CD14-positive monocyte (primary cell): ENCODE results near the gene PVR. TPM values are rescaled to one million over a fixed set of nuclear protein-coding genes. Genes with fewer than 3 reads are reported as not detected.

Experiments
- DNase-seq, 3 donors: peaks; one replicate each; pipeline ENCODE4 v3.0.0-alpha.2; 2011 to 2022
- H2AFZ ChIP-seq: 2 replicates; pipeline ENCODE4 v1.6.0; 2012; ENCODE audit warnings: mild to moderate bottlenecking, low read depth, low read length, inconsistent platforms; ENCODE audit not compliant: insufficient read depth, poor library complexity, severe bottlenecking
- H3K27ac ChIP-seq, 2 donors: 1 replicate in 1 of 2; 2 replicates in 1 of 2; pipeline ENCODE4 v1.5.1; 2012 to 2013; ENCODE audit warnings: low read length in 2 of 2, control low read depth in 1 of 2, inconsistent platforms in 1 of 2, low read depth in 1 of 2, mild to moderate bottlenecking in 1 of 2
- H3K27me3 ChIP-seq, 2 donors: one replicate each; pipeline versions ENCODE4 v1.6.0 to v1.6.1; 2011 to 2013; ENCODE audit warnings: low read length in 2 of 2; ENCODE audit not compliant: control insufficient read depth in 2 of 2, insufficient read depth in 2 of 2
- H3K36me3 ChIP-seq, 2 donors: replicated peaks in 1 of 2; 1 replicate in 1 of 2; 2 replicates in 1 of 2; pipeline versions ENCODE4 v1.5.1 to v1.6.1; 2012 to 2013; ENCODE audit warnings: low read length in 2 of 2, control low read depth in 1 of 2, inconsistent platforms in 1 of 2, mild to moderate bottlenecking in 1 of 2; ENCODE audit not compliant: insufficient read depth in 2 of 2, control insufficient read depth in 1 of 2
- H3K4me1 ChIP-seq, 2 donors: 1 replicate in 1 of 2; 2 replicates in 1 of 2; pipeline versions ENCODE4 v1.5.1 to v1.6.1; 2012 to 2013; ENCODE audit warnings: low read length in 2 of 2, control low read depth in 1 of 2, inconsistent platforms in 1 of 2, mild to moderate bottlenecking in 1 of 2, moderate library complexity in 1 of 2; ENCODE audit not compliant: insufficient read depth in 2 of 2, control insufficient read depth in 1 of 2
- H3K4me2 ChIP-seq: replicated peaks from 2 replicates; pipeline ENCODE3; 2012; ENCODE audit warnings: low read length, moderate library complexity, mild to moderate bottlenecking; ENCODE audit not compliant: poor library complexity, severe bottlenecking; ENCODE audit errors: extremely low read depth
- H3K4me3 ChIP-seq, 3 experiments: fragments of 200-600 bp in 1 of 3; sonication (generic) in 1 of 3; replicated peaks in 1 of 3; 1 replicate in 2 of 3; 2 replicates in 1 of 3; pipeline ENCODE4 v1.5.1; 2011 to 2013; ENCODE audit warnings: low read length in 3 of 3, mild to moderate bottlenecking in 3 of 3, control low read depth in 2 of 3, low read depth in 2 of 3, inconsistent platforms in 1 of 3, moderate library complexity in 1 of 3
- H3K79me2 ChIP-seq: 2 replicates; pipeline ENCODE4 v1.6.0; 2012; ENCODE audit warnings: mild to moderate bottlenecking, control low read depth, inconsistent platforms, low read length, moderate library complexity; ENCODE audit not compliant: insufficient read depth
- H3K9ac ChIP-seq: 2 replicates; pipeline ENCODE4 v1.6.0; 2017; ENCODE audit warnings: low read length, mild to moderate bottlenecking; ENCODE audit not compliant: insufficient read depth, poor library complexity, severe bottlenecking
- H3K9me3 ChIP-seq, 2 donors: replicated peaks in 1 of 2; 1 replicate in 1 of 2; 2 replicates in 1 of 2; pipeline versions ENCODE4 v1.5.1 to v1.6.1; 2012 to 2013; ENCODE audit warnings: low read length in 2 of 2, control low read depth in 1 of 2; ENCODE audit not compliant: control insufficient read depth in 1 of 2, insufficient read depth in 1 of 2
- H4K20me1 ChIP-seq: 2 replicates; pipeline ENCODE4 v1.6.0; 2012; ENCODE audit warnings: mild to moderate bottlenecking, low read length, control low read depth, moderate library complexity; ENCODE audit not compliant: insufficient read depth
- H3K27ac Mint-ChIP-seq, 7 donors: one replicate each; pipeline ENCODE4 v1.8.0; 2020; ENCODE audit warnings: mild to moderate bottlenecking in 7 of 7, mixed read lengths in 7 of 7, moderate library complexity in 6 of 7, inconsistent platforms in 2 of 7
- H3K27me3 Mint-ChIP-seq, 3 donors: one replicate each; pipeline ENCODE4 v1.8.0; 2021 to 2022; ENCODE audit warnings: low read depth in 3 of 3, mild to moderate bottlenecking in 3 of 3, mixed read lengths in 3 of 3, moderate library complexity in 3 of 3, inconsistent platforms in 1 of 3
- H3K36me3 Mint-ChIP-seq, 2 donors: one replicate each; pipeline ENCODE4 v1.8.0; 2020; ENCODE audit warnings: mixed read lengths in 2 of 2, inconsistent platforms in 1 of 2, mild to moderate bottlenecking in 1 of 2
- H3K4me1 Mint-ChIP-seq: one replicate; pipeline ENCODE4 v1.8.0; 2020; ENCODE audit warnings: mild to moderate bottlenecking, mixed read lengths
- H3K4me3 Mint-ChIP-seq, 2 donors: one replicate each; pipeline ENCODE4 v1.8.0; 2020; ENCODE audit warnings: mild to moderate bottlenecking in 2 of 2, mixed read lengths in 2 of 2, moderate library complexity in 1 of 2
- H3K9me3 Mint-ChIP-seq, 7 donors: one replicate each; pipeline ENCODE4 v1.8.0; 2020 to 2022; ENCODE audit warnings: mixed read lengths in 7 of 7, mild to moderate bottlenecking in 6 of 7, moderate library complexity in 6 of 7, inconsistent platforms in 2 of 7
- WGBS: methylation state at CpG from one replicate; pipeline ENCODE4 v1.1.5; 2013; ENCODE audit warnings: missing lambda C conversion rate; ENCODE audit not compliant: insufficient coverage; 5-methylcytosine and 5-hydroxymethylcytosine counted together
- intact Hi-C, 2 donors: fragments of 100-400 bp; cut with micrococcal nuclease; formaldehyde crosslinking; loops; one replicate each; pipeline versions ENCODE4 v1.15.0 to v1.15.1; 2023
- polyA plus RNA-seq, 3 donors: library from polyadenylated mRNA; depleted of rRNA in 1 of 3; unstranded in 2 of 3; stranded (reverse) in 1 of 3; fragments of 300-500 nt in 2 of 3; fragments of >200 nt in 1 of 3; fragmentation: Illumina TruSeq in 2 of 3; gene quantifications; 1 replicate in 2 of 3; 2 replicates in 1 of 3; pipeline ENCODE4 v1.2.3, GENCODE V29; 2012 to 2021
- TF ChIP-seq, protein P1 (sequence below): fragments of 200-600 bp; IDR thresholded peaks from one replicate; pipeline ENCODE4 v1.8.0; 2022; ENCODE audit warnings: antibody characterized with exemption, mild to moderate bottlenecking

The PVR gene
- polyA plus RNA-seq, 3 donors = 10.1 to 20.2 (median 12.9) TPM

DNA sequence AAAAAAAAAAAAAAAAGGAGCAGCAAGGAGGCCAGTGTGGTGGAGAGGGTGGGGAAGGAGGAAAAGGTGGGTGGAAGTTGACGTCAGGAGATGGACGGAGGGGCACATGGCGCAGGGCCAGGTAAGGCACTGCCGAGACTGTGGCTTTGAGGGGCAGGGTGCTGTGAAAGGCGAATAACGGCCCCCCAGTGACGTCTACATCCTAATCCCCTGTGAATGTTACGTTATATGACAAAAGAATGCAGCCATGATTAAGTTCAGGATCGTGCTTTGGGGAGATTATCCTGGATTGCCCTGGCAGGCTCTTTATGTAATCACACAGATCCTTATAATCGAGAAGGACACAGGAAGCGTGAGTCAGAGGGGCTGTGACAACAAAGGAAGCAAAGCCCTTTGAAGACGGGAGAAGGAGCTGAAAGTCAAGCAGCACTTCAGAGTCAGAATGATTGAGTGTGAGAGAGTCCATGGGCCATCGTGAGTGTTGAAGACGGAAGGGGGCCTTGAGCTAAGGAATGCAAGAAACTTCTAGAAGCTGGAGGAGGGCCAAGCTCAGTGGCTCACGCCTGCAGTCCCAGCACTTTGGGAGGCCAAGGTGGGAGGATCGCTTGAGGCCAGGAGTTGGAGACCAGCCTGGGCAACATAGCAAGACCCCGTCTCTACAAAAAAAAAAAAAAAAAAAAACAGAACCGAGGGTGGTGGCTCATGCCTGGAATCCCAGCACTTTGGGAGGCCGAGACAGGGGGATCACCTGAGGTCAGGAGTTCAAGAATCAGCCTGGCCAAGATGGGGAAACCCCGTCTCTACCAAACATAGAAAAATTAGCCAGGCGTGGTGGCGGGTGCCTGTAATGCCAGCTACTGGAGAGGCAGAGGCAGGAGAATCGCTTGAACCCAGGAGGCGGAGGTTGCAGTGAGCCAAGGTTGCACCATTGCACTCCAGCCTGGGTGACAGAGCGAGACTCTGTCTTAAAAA lies 41.5 kb downstream of the PVR start:
- Histone ChIP-seq H3K27ac (peak overlapping the region; percentile 80 to 90), H3K79me2 (no peaks in the 10 kb centered on the region), H3K27me3 (no peaks in the 10 kb centered on the region), H3K9ac (no peak overlapping the region), H3K4me2 (peak overlapping the region; percentile 54), H3K36me3 (no peaks in the 10 kb centered on the region), H3K4me1 (peaks cover 78 to 81% of the 10 kb centered on the region in 2 donors), H3K4me3 (peak overlapping the region in 1 of 3 experiments; percentile 47), H4K20me1 (no peaks in the 10 kb centered on the region), H2AFZ (no peak overlapping the region), H3K9me3 (no peaks in the 10 kb centered on the region)
- intact Hi-C loops = loop anchor here (5.0 to 10.0 kb wide), 4 partner anchors 37 to 160 kb away; partner anchors contain the start of gene NECTIN2 (in 1 of the 2)
- Mint-ChIP-seq H3K4me3 (peak overlapping the region; percentile 28 to 78), H3K27me3 (peaks cover 2 to 5% (median 2%) of the 10 kb centered on the region in 3 donors), H3K4me1 (peaks cover 76% of the 10 kb centered on the region), H3K27ac (peak overlapping the region; percentile 87 to 98 (median 96)), H3K36me3 (peaks cover 3 to 8% of the 10 kb centered on the region in 2 donors), H3K9me3 (peaks cover 0 to 5% (median 0%) of the 10 kb centered on the region in 7 donors)
- peak; percentile 70 to 88 (median 84) for DNase-seq
- WGBS = 28% methylated on average over 10 of the region's 25 CpGs
- TF ChIP-seq, protein P1, sequence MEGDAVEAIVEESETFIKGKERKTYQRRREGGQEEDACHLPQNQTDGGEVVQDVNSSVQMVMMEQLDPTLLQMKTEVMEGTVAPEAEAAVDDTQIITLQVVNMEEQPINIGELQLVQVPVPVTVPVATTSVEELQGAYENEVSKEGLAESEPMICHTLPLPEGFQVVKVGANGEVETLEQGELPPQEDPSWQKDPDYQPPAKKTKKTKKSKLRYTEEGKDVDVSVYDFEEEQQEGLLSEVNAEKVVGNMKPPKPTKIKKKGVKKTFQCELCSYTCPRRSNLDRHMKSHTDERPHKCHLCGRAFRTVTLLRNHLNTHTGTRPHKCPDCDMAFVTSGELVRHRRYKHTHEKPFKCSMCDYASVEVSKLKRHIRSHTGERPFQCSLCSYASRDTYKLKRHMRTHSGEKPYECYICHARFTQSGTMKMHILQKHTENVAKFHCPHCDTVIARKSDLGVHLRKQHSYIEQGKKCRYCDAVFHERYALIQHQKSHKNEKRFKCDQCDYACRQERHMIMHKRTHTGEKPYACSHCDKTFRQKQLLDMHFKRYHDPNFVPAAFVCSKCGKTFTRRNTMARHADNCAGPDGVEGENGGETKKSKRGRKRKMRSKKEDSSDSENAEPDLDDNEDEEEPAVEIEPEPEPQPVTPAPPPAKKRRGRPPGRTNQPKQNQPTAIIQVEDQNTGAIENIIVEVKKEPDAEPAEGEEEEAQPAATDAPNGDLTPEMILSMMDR = no peak

DNA sequence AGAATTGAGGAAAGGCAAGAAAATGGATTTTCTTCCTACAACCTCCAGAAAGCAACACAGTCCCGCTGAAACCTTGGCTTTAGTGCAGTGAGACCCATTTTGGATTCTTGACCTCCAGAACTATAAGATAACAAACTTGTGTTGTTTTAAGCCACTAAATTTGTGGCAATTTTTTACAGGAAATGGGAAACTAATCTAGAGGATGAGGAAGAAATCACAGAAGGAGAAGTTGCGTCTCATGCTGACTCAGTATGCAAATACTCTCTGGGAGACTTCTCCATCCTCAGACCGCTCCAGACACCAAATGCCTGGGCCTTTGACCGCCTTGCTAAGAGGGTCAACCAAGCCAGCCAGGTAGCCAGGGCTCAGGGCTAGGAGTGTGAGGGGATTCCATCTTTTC lies 42.2 kb downstream of the PVR start:
- Histone ChIP-seq H3K9me3 (no peaks in the 10 kb centered on the region), H3K27me3 (no peaks in the 10 kb centered on the region), H3K4me1 (peaks cover 78 to 83% of the 10 kb centered on the region in 2 donors), H3K4me3 (peak overlapping the region in 1 of 3 experiments; percentile 47), H4K20me1 (no peaks in the 10 kb centered on the region), H3K79me2 (no peaks in the 10 kb centered on the region), H2AFZ (no peak overlapping the region), H3K4me2 (peak overlapping the region; percentile 54), H3K36me3 (no peaks in the 10 kb centered on the region), H3K9ac (no peak overlapping the region), H3K27ac (peak overlapping the region; percentile 80 to 90)
- peak; percentile 75 to 93 (median 90) for DNase-seq
- WGBS = no CpG with 5 or more reads among the region's 4 CpGs
- intact Hi-C loops = loop anchor here (5.0 to 10.0 kb wide), 4 partner anchors 36 to 159 kb away; partner anchors contain the start of gene NECTIN2 (in 1 of the 2)
- Mint-ChIP-seq H3K9me3 (peaks cover 0 to 5% (median 0%) of the 10 kb centered on the region in 7 donors), H3K27me3 (peaks cover 2 to 5% (median 2%) of the 10 kb centered on the region in 3 donors), H3K27ac (peak overlapping the region; percentile 87 to 98 (median 96)), H3K36me3 (peaks cover 3 to 4% of the 10 kb centered on the region in 2 donors), H3K4me3 (peak overlapping the region; percentile 41 to 78), H3K4me1 (peaks cover 76% of the 10 kb centered on the region)
- TF ChIP-seq, protein P1 = no peak
